HG02588 (cell line): ENCODE results near the gene TMEM213.

Source experiments
- ATAC-seq: cut with Tn5 transposase; IDR thresholded peaks from one replicate; pipeline ENCODE4 v1.9.1; 2021; ENCODE audit warnings: mild to moderate bottlenecking, moderate library complexity; ENCODE audit not compliant: unreplicated experiment

The TMEM213 gene

DNA sequence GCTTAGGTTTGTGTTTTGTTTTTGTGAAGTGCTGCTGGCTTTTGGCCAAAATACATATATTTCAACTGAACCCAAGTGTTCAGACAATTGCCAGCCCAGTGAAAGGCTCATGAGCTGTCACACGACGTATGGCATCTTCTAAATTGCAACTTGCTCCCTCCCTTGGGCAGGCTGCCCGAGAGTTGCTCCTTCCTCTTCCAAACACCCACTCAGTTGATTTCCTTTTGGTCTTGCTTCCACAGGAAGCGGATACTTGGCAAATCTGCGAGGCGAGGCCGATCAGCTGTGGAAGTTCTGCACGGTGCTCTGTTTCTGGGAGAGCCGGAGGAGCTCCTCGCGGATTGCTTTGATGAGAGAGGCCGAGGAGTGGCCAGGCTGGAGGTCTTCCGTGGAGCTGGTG is 39.8 kb downstream of the TMEM213 start:
- ATAC-seq = no peak

GRCh38 chr7:138838166-138838565 is 40.4 kb downstream of the TMEM213 start:
- ATAC-seq = no peak

DNA sequence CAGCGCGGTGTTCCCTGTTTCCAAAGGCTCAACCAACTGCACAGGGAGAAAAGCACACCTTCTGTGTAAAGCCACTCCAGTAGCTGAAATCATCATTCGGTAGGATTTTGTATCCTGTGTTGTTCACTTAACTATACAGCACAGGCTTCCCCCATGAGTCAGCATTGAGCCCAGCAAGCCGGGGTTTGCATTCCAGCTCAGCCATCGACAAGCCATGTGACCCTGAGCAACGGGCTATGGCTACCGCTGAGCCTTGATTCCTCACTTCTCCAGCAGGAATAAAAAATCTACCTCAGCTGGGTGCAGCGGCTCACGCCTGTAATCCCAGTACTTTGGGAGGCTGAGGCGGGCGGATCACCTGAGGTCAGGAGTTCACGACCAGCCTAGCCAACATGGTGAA is 44.3 kb downstream of the TMEM213 start:
- ATAC-seq = no peak

- no peak for ATAC-seq
Observed at GRCh38 chr7:138843632-138844580, 46.1 kb downstream of the TMEM213 start.

- no peak for ATAC-seq
Observed at GRCh38 chr7:138845711-138846110, 47.9 kb downstream of the TMEM213 start.

GRCh38 chr7:138848056-138848980 is 50.5 kb downstream of the TMEM213 start:
- no peak for ATAC-seq

GRCh38 chr7:138849701-138850100 is 51.9 kb downstream of the TMEM213 start:
- ATAC-seq = no peak

DNA sequence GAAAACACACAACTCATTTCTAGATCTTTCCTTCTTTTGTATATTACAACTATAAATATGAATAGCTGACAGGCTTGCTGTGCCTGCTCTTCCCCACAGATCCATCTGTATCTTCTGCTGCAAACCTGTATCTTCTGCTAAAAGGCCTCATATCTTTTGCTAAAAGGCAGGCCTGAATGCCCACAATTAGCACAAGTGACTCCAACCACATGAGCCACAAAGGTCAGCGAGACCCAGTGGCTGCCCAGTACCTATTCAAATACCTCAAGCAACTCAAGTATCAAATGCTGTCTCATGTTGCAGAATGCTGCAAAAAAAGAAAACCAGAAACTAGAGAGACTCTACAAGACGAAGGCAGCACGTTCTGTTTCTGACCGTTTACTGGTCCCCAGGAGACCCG is 54.7 kb downstream of the TMEM213 start:
- no peak for ATAC-seq

DNA sequence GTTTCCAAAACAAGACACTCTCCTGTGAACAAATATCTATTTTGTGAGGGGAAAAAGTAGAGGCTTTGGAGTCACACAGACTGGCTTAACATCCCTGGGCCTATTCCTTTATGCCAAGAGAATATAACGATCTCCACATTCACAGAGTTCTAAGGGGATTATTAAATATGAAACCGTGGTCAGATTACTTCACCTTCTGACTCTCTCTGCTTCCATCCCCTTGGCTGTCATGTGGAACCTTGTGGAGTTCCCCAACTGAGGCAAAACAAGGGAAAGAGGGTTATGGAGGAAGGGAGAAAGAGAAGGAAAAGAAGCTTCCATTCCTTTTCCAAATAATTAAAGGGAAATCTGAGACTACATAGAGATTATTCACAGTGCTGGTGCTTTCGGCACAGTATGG is 55.7 kb downstream of the TMEM213 start:
- ATAC-seq = no peak

DNA sequence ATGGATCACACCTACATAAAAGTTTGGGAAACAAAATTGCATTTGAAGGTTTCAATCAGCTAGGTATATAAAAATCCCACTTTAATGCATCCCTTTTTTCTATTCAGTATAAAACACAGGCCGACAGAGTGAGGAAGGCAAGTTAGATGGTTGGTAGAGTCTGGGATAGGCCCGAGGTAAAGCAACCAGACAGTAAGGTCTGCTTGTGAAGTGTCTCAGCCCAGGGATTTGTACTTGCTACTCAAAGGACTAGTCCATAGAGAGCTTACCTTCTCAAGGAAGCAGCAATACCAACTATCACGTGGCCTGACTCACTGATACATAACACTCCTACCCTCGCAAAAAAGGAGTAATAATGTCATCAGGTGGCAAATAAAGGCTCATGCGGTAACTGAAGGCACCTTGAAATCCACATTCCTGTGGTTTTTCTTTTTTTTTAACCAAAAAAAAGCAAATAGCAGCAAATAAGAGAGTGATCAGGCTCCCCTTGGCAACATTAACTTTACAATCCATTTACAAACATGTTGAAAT is 56.4 kb downstream of the TMEM213 start:
- ATAC-seq = no peak

GRCh38 chr7:138857728-138858127 is 59.9 kb downstream of the TMEM213 start:
- ATAC-seq = no peak

- ATAC-seq = no peak
Observed at GRCh38 chr7:138861051-138861450, 63.3 kb downstream of the TMEM213 start.

GRCh38 chr7:138863931-138864330 is 66.1 kb downstream of the TMEM213 start:
- no peak for ATAC-seq

- ATAC-seq = no peak
Observed at GRCh38 chr7:138864667-138865066, 66.9 kb downstream of the TMEM213 start.

DNA sequence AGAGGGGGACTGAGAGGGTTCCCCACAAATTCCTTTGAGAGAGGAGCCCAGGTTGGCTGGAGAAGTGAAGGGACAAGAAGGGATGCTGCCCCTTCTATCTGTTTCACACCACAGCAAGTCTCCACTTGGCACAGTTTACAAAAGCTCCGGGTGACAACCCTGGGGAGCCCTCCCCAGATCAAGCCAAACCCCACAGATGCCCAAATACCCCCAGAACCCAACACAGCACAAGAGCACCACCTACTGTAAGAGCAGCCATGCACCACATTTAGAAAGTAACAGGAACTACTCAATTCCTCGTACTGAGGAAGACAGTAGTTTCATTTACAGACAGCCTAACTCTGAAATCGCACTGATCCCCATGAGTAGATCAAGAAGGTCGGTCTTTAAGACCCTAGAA is 68.0 kb downstream of the TMEM213 start:
- ATAC-seq = no peak

GRCh38 chr7:138866353-138866752 is 68.6 kb downstream of the TMEM213 start:
- ATAC-seq = no peak

DNA sequence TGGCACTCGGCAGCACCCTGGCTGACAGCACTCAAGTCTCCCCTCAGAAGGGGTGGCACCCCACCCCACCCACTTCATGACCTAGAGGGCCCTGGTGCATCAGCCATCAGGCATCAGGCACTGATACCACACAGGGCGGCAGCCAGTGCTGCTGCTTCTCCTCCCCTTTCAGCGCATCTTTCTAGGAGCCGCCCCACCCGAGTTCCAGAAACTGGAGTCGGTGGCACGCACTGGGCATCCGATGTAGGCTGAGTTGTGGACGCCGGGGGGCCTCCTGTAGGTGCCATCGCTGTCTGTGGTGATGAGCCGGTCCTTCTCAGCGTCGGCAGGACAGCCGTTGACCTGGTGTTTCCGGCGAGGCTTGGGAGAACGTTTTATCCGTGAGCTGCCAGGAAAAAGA is 70.0 kb downstream of the TMEM213 start:
- no peak for ATAC-seq

- ATAC-seq = no peak
Observed at GRCh38 chr7:138868711-138869110, 70.9 kb downstream of the TMEM213 start.

GRCh38 chr7:138869353-138869752 is 71.6 kb downstream of the TMEM213 start:
- ATAC-seq = no peak

GRCh38 chr7:138871065-138871813 is 73.4 kb downstream of the TMEM213 start:
- no peak for ATAC-seq

DNA sequence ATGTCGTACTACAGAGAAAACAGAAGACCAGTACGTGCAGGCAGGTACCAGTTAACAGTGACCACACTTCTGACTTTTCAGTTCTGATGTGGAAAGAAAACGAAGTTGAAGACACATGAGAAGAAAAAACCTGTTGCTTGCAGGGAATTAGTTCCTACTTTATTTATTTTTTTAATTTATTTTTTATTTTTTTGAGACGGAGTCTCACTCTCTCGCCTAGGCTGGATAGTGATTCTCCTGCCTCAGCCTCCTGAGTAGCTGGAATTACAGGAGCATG is 74.0 kb downstream of the TMEM213 start:
- ATAC-seq = no peak
